Stimulated activated CD8-positive, alpha-beta memory T cell treated with anti-CD3 and anti-CD28 coated beads, Interleukin-2, amount 100 ng/mL, for 48 hours (primary cell): ENCODE data around the gene CCSER2.
"Not testable (repeated sequence)": the region's sequence is repeated elsewhere in the genome, so short reads cannot be mapped to it uniquely, and the experiment has no call there.

ENCODE experiments used
- DNase-seq, 2 donors: peaks; one replicate each; pipeline ENCODE4 v3.0.0-alpha.2; 2020; ENCODE audit warnings: low read depth in 2 of 2

The CCSER2 gene

DNA sequence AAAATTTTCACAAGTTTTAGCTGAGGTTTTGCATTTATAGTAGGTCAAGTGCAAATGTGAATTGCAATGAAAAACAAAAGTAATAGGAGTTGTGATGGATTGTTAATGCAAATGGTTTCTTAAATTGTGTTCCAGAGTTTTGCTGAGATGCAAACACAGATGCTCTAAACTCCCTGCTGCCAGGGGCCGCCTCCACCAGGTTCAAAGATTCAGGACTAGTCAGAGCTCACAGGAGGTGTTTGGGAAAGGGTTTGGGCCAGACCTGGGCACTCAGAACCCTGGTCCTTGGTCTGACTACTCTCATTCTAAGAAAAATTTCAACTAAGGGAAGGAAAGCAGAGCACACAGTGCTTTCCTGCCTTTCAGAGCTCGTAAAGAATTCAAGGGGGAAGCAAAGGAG lies 193.1 kb downstream of the CCSER2 start:
- no peak for DNase-seq

DNA sequence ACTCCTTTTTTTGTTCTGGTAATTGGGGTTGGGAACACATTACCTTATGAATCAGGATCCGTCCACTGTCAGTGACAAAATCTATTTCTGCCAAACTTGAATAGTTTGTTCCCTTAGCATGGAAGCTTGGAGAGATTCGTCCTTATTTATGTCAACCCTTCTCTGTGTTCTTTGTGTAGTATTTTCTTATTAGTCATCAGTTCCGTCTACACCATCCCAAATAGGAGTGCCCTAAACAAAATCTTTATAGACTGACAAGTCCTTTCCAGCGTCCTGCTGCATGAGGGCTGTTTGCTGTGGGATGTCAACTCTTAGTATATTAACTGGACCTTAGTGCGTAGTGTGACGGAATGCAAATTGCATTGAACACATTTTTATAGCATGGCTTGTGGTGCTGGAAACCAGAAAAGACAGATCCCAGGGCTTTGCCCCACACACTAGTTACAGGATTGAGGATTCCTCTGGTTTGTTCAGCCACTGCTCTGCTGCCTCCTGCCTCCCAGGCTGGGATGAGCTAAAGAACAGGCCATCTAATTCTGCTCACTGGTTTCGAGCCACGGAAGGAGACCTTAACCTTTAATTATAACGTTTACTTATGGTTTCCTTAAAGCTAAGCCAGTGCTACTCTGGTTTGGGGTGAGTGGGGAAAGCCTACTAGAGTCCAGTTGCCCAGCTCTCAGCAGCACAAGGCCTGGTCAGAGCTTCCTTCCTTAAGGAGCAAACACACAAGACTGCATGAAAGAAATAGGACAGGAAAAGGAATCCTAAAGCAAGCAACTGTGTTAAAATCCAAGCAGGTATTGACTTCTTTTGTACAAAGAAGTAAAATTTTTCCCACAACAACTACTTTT lies 194.4 kb downstream of the CCSER2 start:
- no peak for DNase-seq

- no peak for DNase-seq
Observed at GRCh38 chr10:84523526-84523925, 195.1 kb downstream of the CCSER2 start.

DNA sequence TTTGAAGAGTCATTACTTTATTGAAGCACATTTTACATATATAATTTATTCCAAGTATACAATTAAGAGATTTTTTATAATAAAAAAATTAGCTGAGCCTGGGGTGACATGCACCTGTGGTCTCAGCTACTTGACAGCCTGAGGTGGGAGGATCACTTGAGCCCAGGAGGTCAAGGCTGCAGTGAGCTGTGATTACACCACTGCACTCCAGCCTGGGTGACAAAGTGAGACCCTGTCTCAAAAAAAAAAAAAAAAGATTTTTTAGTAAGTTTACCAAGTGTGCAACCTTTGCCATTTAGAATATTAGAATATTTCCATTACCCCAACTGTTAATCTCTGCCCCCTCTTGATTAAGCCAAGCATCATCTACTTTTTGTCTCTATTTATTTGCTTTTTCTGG lies 196.0 kb downstream of the CCSER2 start:
- no peak for DNase-seq

GRCh38 chr10:84525120-84525806 lies 196.9 kb downstream of the CCSER2 start:
- no peak for DNase-seq

- DNase-seq = not testable (repeated sequence)
Observed at GRCh38 chr10:84525807-84526182, 197.4 kb downstream of the CCSER2 start.

- DNase-seq = not testable (repeated sequence)
Observed at GRCh38 chr10:84527386-84527785, 199.0 kb downstream of the CCSER2 start.

GRCh38 chr10:84528526-84528925 lies 200.1 kb downstream of the CCSER2 start:
- DNase-seq = not testable (repeated sequence)

DNA sequence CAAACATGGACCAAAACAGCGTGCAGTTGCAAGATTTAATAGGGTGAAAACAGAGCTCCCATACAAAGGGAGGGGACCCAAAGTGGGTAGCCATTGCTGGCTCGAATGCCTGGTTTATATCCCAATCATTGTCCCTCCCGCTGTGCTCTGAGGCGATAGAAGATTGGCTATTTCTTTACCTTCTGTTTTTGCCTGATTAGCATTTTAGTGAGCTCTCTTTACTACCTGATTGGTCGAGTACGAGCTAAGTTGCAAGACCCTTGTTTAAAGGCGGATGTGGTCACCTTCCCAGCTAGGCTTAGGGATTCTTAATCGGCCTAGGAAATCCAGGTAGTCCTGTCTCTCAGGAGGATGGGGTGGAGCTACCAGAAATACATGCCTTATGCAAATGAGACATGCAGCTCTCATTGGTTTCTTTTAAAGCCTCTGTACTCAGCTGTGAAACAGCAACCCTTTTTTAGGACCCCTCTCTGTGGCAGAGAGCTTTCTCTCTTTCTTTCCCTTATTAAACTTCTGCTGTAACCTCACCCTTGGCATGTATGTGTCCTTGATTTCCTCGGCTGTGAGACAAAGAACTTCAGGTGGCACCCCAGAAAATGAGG lies 202.4 kb downstream of the CCSER2 start:
- no peak for DNase-seq

- no peak for DNase-seq
Observed at GRCh38 chr10:84531396-84531795, 203.0 kb downstream of the CCSER2 start.

- DNase-seq = no peak
Observed at GRCh38 chr10:84534168-84534567, 205.8 kb downstream of the CCSER2 start.

DNA sequence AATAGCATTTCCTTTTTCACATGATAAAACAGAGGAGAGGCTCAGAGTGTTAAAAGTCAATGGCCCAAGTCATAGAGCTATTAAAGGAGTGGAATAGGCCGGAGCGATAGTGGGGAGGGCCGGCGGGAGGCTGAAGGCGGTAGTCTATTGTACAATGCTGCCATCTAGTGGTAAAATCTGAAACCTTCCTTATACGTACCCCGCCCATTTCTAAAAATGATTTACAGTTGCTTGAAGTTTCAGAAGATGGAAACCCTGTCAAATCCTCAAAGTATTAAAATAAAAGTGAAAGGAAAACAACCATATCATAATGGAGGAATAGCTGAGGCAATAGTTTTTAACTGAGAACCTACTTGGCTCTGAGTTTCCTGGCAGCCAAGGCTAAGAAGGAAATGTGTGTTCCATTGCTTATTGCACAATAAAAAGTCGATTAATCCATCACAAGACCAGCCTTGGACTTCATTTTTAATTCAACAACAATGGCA lies 209.1 kb downstream of the CCSER2 start:
- DNase-seq = no peak

DNA sequence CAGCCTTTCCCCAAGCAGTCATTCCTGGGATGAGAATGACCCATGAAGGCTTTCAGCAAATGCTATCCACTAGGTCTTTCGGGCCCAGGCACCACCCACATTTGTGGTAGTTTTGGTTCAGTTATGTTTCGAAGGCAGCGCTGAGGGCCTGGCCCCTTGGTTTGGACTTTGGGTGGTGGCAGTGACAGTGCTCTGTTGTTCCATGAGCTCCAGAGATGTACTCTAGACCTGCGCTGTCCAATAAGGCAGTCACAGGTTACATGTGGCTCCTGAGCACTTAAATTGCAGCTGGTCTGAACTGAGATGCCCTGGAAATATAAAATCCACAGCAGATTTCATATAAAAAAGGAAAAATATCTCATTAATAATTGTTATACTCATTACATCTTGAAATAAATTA lies 209.6 kb downstream of the CCSER2 start:
- no peak for DNase-seq

- DNase-seq = no peak
Observed at GRCh38 chr10:84539216-84539615, 210.8 kb downstream of the CCSER2 start.

DNA sequence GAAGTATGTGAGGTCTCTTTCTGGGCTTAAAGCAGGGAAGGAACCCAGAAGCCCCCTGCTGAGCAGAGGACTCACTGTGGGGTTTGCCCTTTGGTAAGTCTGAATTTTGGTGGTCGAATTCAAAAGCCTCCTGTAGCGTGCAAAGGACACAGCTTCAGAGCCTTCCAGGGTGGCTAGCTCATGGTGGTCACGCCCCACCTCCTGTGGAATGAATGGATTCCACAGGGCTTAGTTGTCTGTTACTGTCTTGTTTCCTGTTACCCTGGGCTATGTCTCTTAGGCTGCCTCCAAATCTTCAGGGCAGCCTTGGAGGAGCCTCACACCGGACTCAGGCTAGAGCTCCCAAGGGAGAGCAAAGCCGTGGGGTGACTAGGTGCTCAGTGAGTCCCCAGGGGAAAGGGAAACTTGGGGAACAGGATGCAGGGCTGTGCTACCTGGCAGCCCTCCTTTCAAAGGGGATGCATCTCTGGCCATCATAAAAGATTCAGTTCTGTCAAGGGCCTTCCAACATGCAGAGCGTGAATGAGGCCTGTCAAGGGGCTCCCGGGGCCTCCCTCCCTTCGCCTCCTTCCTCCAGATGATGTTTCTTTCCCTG lies 211.7 kb downstream of the CCSER2 start:
- DNase-seq = no peak

GRCh38 chr10:84540617-84541288 lies 212.4 kb downstream of the CCSER2 start:
- DNase-seq = peak; percentile 58 to 63

- no peak for DNase-seq
Observed at GRCh38 chr10:84541289-84541637, 212.9 kb downstream of the CCSER2 start.

DNA sequence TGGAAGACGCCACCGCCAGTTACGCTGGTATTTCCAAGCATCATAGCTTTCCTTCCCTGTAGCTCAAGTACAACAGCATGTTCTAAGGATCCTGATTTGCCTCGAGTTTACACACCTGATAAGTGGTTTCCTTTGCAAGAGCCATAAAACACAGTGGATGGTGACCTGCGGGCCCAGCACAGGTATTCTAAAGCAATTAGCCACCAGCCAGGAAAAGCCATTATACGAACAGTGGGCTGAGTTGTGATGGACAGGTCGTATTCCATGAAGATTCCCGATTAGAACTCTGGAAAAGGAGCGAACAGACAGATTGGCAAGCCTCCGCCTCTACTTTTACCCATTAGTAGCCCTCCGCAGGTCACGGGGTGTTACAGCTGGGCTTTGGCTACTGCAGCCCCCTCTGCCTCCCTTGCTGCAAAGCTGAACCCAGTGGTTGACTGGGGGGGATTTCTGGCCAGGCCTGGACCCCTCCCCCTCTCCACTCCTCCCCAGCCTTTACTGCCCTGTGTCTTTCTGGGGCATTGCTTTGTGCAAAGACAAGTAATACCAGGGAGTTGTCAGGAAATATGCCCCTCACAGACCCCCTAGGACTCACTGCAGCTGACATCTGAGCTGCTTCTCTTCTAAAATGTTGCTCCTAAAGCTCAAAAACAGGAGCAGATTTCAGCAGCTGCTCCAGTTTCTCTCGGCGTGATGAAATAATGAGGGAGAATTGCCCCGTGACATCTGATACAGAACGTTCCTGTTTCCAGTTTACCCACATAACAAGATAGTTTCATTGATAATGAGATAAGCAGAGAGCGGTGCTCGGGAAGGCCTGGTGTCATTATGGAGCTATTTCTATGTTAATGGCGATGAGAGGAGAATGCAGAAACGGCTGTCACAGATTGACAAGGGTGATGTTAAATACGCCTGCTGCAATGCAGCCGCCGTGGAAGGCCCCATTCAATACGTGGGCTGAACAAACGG lies 214.4 kb downstream of the CCSER2 start:
- DNase-seq = no peak

- no peak for DNase-seq
Observed at GRCh38 chr10:84543948-84544347, 215.6 kb downstream of the CCSER2 start.

- no peak for DNase-seq
Observed at GRCh38 chr10:84545651-84546050, 217.3 kb downstream of the CCSER2 start.

GRCh38 chr10:84546609-84547008 lies 218.2 kb downstream of the CCSER2 start:
- DNase-seq = no peak
